H9 (cell line): Measurements from ENCODE around the gene ZNF680. TPM values are rescaled to one million over a fixed set of nuclear protein-coding genes. Genes with fewer than 3 reads are reported as not detected.

Source experiments
- DNase-seq: peaks from one replicate; pipeline ENCODE4 v3.0.0-alpha.2; 2017
- H2AFZ ChIP-seq: one replicate; pipeline ENCODE4 v1.6.1; 2013; ENCODE audit warnings: mild to moderate bottlenecking, low read length, control low read depth, moderate library complexity
- H2AK5ac ChIP-seq: 2 replicates; pipeline ENCODE4 v1.6.1; 2013; ENCODE audit warnings: low read length, control low read depth, mixed read lengths; ENCODE audit not compliant: insufficient read length
- H2BK120ac ChIP-seq: one replicate; pipeline ENCODE4 v1.6.1; 2013; ENCODE audit warnings: low read depth, mild to moderate bottlenecking, low read length, control low read depth, inconsistent platforms; ENCODE audit not compliant: poor library complexity, severe bottlenecking
- H2BK12ac ChIP-seq: 2 replicates; pipeline ENCODE4 v1.6.1; 2013; ENCODE audit warnings: low read length, control low read depth, mixed read lengths, low read depth; ENCODE audit not compliant: insufficient read length
- H2BK15ac ChIP-seq: 2 replicates; pipeline ENCODE4 v1.6.1; 2013; ENCODE audit warnings: low read depth, low read length, control low read depth
- H2BK20ac ChIP-seq: one replicate; pipeline ENCODE4 v1.6.1; 2013; ENCODE audit warnings: low read depth, mild to moderate bottlenecking, low read length, control low read depth, inconsistent platforms; ENCODE audit not compliant: poor library complexity, severe bottlenecking
- H2BK5ac ChIP-seq: 2 replicates; pipeline ENCODE4 v1.6.1; 2013; ENCODE audit warnings: low read length, control low read depth, mixed read lengths; ENCODE audit not compliant: insufficient read length
- H3K14ac ChIP-seq: 2 replicates; pipeline ENCODE4 v1.6.1; 2013; ENCODE audit warnings: low read length, control low read depth; ENCODE audit not compliant: insufficient read depth
- H3K18ac ChIP-seq: 2 replicates; pipeline ENCODE4 v1.6.1; 2013; ENCODE audit warnings: low read depth, mild to moderate bottlenecking, mixed read lengths, low read length, control low read depth; ENCODE audit not compliant: insufficient read length
- H3K23ac ChIP-seq: 2 replicates; pipeline ENCODE4 v1.6.1; 2013; ENCODE audit warnings: low read length, control low read depth, mixed read lengths, low read depth; ENCODE audit not compliant: insufficient read length
- H3K23me2 ChIP-seq: 2 replicates; pipeline ENCODE4 v1.6.1; 2013; ENCODE audit warnings: low read depth, mild to moderate bottlenecking, mixed read lengths, low read length, control low read depth; ENCODE audit not compliant: insufficient read length, poor library complexity, severe bottlenecking
- H3K27ac ChIP-seq: 2 replicates; pipeline ENCODE4 v1.5.1; 2013; ENCODE audit warnings: low read length, control low read depth, mixed read lengths, low read depth; ENCODE audit not compliant: insufficient read length
- H3K27me3 ChIP-seq: 2 replicates; pipeline ENCODE4 v1.6.1; 2013; ENCODE audit warnings: low read length, control low read depth, inconsistent platforms; ENCODE audit not compliant: insufficient read depth
- H3K4ac ChIP-seq: 2 replicates; pipeline ENCODE4 v1.6.1; 2013; ENCODE audit warnings: low read depth, mild to moderate bottlenecking, control low read depth, inconsistent platforms, low read length, moderate library complexity
- H3K4me1 ChIP-seq: 2 replicates; pipeline ENCODE4 v1.6.1; 2013; ENCODE audit warnings: low read length, control low read depth, inconsistent platforms; ENCODE audit not compliant: insufficient read depth
- H3K4me2 ChIP-seq: 2 replicates; pipeline ENCODE4 v1.6.1; 2013; ENCODE audit warnings: low read length, control low read depth, mixed read lengths; ENCODE audit not compliant: insufficient read length, insufficient read depth
- H3K56ac ChIP-seq: 2 replicates; pipeline ENCODE4 v1.6.1; 2013; ENCODE audit warnings: low read depth, mild to moderate bottlenecking, mixed read lengths, low read length, control low read depth; ENCODE audit not compliant: insufficient read length
- H3K79me1 ChIP-seq: 2 replicates; pipeline ENCODE4 v1.6.1; 2013; ENCODE audit warnings: low read depth, mild to moderate bottlenecking, moderate library complexity, low read length, control low read depth, inconsistent platforms; ENCODE audit not compliant: insufficient read depth, poor library complexity, severe bottlenecking
- H3K79me2 ChIP-seq: 2 replicates; pipeline ENCODE4 v1.6.1; 2013; ENCODE audit warnings: low read length, control low read depth, inconsistent platforms; ENCODE audit not compliant: insufficient read depth
- H3K9ac ChIP-seq: 2 replicates; pipeline ENCODE4 v1.6.1; 2013; ENCODE audit warnings: low read length, control low read depth, mixed read lengths; ENCODE audit not compliant: insufficient read length; ENCODE audit errors: extremely low read depth
- H3K9me3 ChIP-seq: one replicate; pipeline ENCODE4 v1.6.1; 2013; ENCODE audit warnings: low read depth, low read length, inconsistent platforms; ENCODE audit not compliant: control insufficient read depth
- H3T11ph ChIP-seq: one replicate; pipeline ENCODE4 v1.6.1; 2013; ENCODE audit warnings: mild to moderate bottlenecking, low read length, control low read depth, inconsistent platforms
- H4K20me1 ChIP-seq: one replicate; pipeline ENCODE4 v1.6.1; 2013; ENCODE audit not compliant: control insufficient read depth, insufficient read length, insufficient read depth
- H4K5ac ChIP-seq: 2 replicates; pipeline ENCODE4 v1.6.1; 2013; ENCODE audit warnings: low read depth, mild to moderate bottlenecking, mixed read lengths, low read length, control low read depth; ENCODE audit not compliant: insufficient read length
- H4K8ac ChIP-seq: replicated peaks from 2 replicates; pipeline ENCODE4 v1.6.1; 2013; ENCODE audit warnings: low read length, control low read depth, mixed read lengths, low read depth; ENCODE audit not compliant: insufficient read length
- H4K91ac ChIP-seq: 2 replicates; pipeline ENCODE4 v1.6.1; 2013; ENCODE audit warnings: low read depth, mild to moderate bottlenecking, moderate library complexity, mixed read lengths, low read length, control low read depth; ENCODE audit not compliant: insufficient read length
- H3K27ac Mint-ChIP-seq, 3 experiments: 2 replicates in 2 of 3; 3 replicates in 1 of 3; pipeline ENCODE4 v1.8.0; 2020 to 2021; ENCODE audit warnings: mixed read lengths in 3 of 3, mild to moderate bottlenecking in 1 of 3, moderate library complexity in 1 of 3
- H3K27me3 Mint-ChIP-seq: 2 replicates; pipeline ENCODE4 v1.8.0; 2021; ENCODE audit warnings: low read depth, mild to moderate bottlenecking, moderate library complexity, mixed read lengths
- H3K36me3 Mint-ChIP-seq, 3 experiments: 2 replicates in 2 of 3; 3 replicates in 1 of 3; pipeline ENCODE4 v1.8.0; 2020 to 2021; ENCODE audit warnings: low read depth in 3 of 3, mixed read lengths in 3 of 3; ENCODE audit not compliant: insufficient read depth in 1 of 3
- H3K4me1 Mint-ChIP-seq, 2 experiments: 2 replicates each; pipeline ENCODE4 v1.8.0; 2020; ENCODE audit warnings: mixed read lengths in 2 of 2
- H3K4me3 Mint-ChIP-seq, 2 experiments: 2 replicates in 1 of 2; 3 replicates in 1 of 2; pipeline ENCODE4 v1.8.0; 2020 to 2021; ENCODE audit warnings: mild to moderate bottlenecking in 2 of 2, mixed read lengths in 2 of 2, moderate library complexity in 1 of 2
- H3K9me3 Mint-ChIP-seq, 2 experiments: 2 replicates in 1 of 2; 3 replicates in 1 of 2; pipeline ENCODE4 v1.8.0; 2020; ENCODE audit warnings: mild to moderate bottlenecking in 2 of 2, mixed read lengths in 2 of 2, moderate library complexity in 1 of 2
- WGBS: extraction: QIAGEN DNeasy Blood & Tissue Kit; methylation state at CpG from one replicate; pipeline ENCODE4 v1.1.7; 2013; ENCODE audit warnings: missing lambda C conversion rate, low lambda C conversion rate, mixed read lengths; ENCODE audit not compliant: insufficient read length; ENCODE audit errors: extremely low coverage; 5-methylcytosine and 5-hydroxymethylcytosine counted together
- total RNA-seq: library from RNA; stranded (reverse); gene quantifications from 2 replicates; pipeline ENCODE4 v1.2.1, GENCODE V29; 2021
- TF ChIP-seq, protein P1 (sequence below): fragments of 200-600 bp; sonication (generic); conservative IDR thresholded peaks from 3 replicates; pipeline ENCODE4 v1.8.0; 2021; ENCODE audit warnings: antibody characterized with exemption, mild to moderate bottlenecking

ZNF680 gene
- total RNA-seq, 1 experiment from 2014 or later, result 21.3 TPM

DNA sequence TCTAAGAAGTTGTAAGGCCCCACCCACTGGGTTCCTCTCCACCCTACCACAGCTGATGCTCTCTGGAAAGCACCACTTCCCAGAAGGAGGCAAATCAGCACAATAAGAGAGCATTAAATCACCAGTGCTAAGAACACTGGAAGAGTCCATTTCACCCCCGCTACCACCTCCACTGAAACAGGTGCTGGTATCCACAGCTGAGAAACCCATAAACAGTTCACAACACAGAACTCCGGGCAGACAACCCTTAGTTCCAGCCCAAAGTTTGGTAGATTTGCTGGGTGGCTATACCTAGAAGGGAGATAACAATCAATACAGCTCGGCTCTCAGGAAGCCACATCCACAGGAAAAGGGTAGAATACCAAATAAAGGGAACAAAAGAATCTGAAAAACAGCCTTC lies 34.1 kb downstream of the ZNF680 start:
- Histone ChIP-seq H2BK120ac (no peak overlapping the region), H3K4ac (no peak overlapping the region), H2AK5ac (no peak overlapping the region), H3T11ph (no peak overlapping the region), H3K18ac (no peak overlapping the region), H3K79me2 (no peaks in the 10 kb centered on the region; the same call in 1 of the 2 replicates), H3K9ac (no peak overlapping the region), H3K4me1 (no peaks in the 10 kb centered on the region), H3K4me2 (no peak overlapping the region), H3K56ac (no peak overlapping the region), H2BK5ac (no peak overlapping the region), H2BK20ac (no peak overlapping the region), H4K5ac (no peak overlapping the region), H4K8ac (no peak overlapping the region), H4K91ac (no peak overlapping the region), H3K23me2 (no peaks in the 10 kb centered on the region), H2BK12ac (no peak overlapping the region), H2BK15ac (no peak overlapping the region), H2AFZ (no peak overlapping the region), H3K14ac (no peak overlapping the region), H3K79me1 (no peaks in the 10 kb centered on the region), H3K27me3 (no peaks in the 10 kb centered on the region), H4K20me1 (no peaks in the 10 kb centered on the region), H3K23ac (no peak overlapping the region), H3K27ac (no peak overlapping the region), H3K9me3 (peaks cover 30% of the 10 kb centered on the region)
- Mint-ChIP-seq H3K4me3 (no peak overlapping the region), H3K9me3 (peaks cover 80 to 82% of the 10 kb centered on the region in 2 experiments), H3K27me3 (no peaks in the 10 kb centered on the region), H3K36me3 (peaks cover 59 to 88% (median 87%) of the 10 kb centered on the region in 3 experiments), H3K27ac (no peak overlapping the region), H3K4me1 (no peaks in the 10 kb centered on the region)
- TF ChIP-seq, protein P1, sequence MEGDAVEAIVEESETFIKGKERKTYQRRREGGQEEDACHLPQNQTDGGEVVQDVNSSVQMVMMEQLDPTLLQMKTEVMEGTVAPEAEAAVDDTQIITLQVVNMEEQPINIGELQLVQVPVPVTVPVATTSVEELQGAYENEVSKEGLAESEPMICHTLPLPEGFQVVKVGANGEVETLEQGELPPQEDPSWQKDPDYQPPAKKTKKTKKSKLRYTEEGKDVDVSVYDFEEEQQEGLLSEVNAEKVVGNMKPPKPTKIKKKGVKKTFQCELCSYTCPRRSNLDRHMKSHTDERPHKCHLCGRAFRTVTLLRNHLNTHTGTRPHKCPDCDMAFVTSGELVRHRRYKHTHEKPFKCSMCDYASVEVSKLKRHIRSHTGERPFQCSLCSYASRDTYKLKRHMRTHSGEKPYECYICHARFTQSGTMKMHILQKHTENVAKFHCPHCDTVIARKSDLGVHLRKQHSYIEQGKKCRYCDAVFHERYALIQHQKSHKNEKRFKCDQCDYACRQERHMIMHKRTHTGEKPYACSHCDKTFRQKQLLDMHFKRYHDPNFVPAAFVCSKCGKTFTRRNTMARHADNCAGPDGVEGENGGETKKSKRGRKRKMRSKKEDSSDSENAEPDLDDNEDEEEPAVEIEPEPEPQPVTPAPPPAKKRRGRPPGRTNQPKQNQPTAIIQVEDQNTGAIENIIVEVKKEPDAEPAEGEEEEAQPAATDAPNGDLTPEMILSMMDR, result no peak
- no CpG with 5 or more reads among the region's 3 CpGs for WGBS
- DNase-seq, result no peak
